H1 (cell line): ENCODE data around the gene CACNB4. TPM values are rescaled to one million over a fixed set of nuclear protein-coding genes. Genes with fewer than 3 reads are reported as not detected.

Experiments
- CTCF ChIA-PET: fragments of 300-600 bp; sonication (Branson Sonifier 250); formaldehyde crosslinking; loops from one replicate; lab custom pipeline; 2021; ENCODE audit not compliant: partially characterized antibody; lab: Charles Lee
- POLR2A ChIA-PET: fragments of 300-600 bp; sonication (Branson Sonifier 250); formaldehyde crosslinking; loops from one replicate; lab custom pipeline; 2021; ENCODE audit warnings: inconsistent platforms; ENCODE audit not compliant: partially characterized antibody; lab: Charles Lee
- DNase-seq, 2 experiments: peaks; one replicate each; pipeline versions ENCODE4 v3.0.0 to v3.0.0-alpha.2; 2010 to 2022; ENCODE audit warnings: low spot score in 2 of 2, low read depth in 1 of 2, mixed read lengths in 1 of 2
- FAIRE-seq: peaks from 2 replicates; lab custom pipeline; 2011; peaks lifted over from hg19 to GRCh38; lab: Jason Lieb, UNC
- H2AFZ ChIP-seq: 2 replicates; pipeline ENCODE4 v1.8.1; 2012; ENCODE audit warnings: low read length, inconsistent platforms
- H2AK5ac ChIP-seq: 2 replicates; pipeline ENCODE4 v1.6.1; 2013; ENCODE audit warnings: low read depth, low read length
- H2BK120ac ChIP-seq: replicated peaks from 2 replicates; pipeline ENCODE3; 2013; ENCODE audit warnings: low read depth, low read length, inconsistent platforms
- H2BK12ac ChIP-seq: 2 replicates; pipeline ENCODE4 v1.6.1; 2013; ENCODE audit warnings: low read depth, low read length
- H2BK15ac ChIP-seq: 2 replicates; pipeline ENCODE4 v1.6.1; 2013; ENCODE audit warnings: low read length
- H2BK20ac ChIP-seq: 2 replicates; pipeline ENCODE4 v1.6.1; 2013; ENCODE audit warnings: low read length
- H2BK5ac ChIP-seq: 2 replicates; pipeline ENCODE4 v1.6.1; 2013; ENCODE audit warnings: low read depth, low read length
- H3K14ac ChIP-seq: 2 replicates; pipeline ENCODE4 v1.6.1; 2013; ENCODE audit warnings: inconsistent platforms; ENCODE audit not compliant: insufficient read length
- H3K18ac ChIP-seq: 2 replicates; pipeline ENCODE4 v1.6.1; 2013; ENCODE audit warnings: low read length; ENCODE audit errors: extremely low read depth
- H3K23ac ChIP-seq: 2 replicates; pipeline ENCODE4 v1.6.1; 2013; ENCODE audit warnings: inconsistent platforms; ENCODE audit not compliant: insufficient read length
- H3K23me2 ChIP-seq: 2 replicates; pipeline ENCODE4 v1.6.1; 2013; ENCODE audit warnings: low read depth, low read length
- H3K27ac ChIP-seq: 2 replicates; pipeline ENCODE4 v1.6.1; 2011; ENCODE audit warnings: low read depth, low read length, inconsistent platforms
- H3K27me3 ChIP-seq, 4 experiments: replicated peaks in 1 of 4; 1 replicate in 1 of 4; 2 replicates in 3 of 4; pipeline versions ENCODE4 v1.6.1 to v1.8.1; 2011 to 2013; ENCODE audit warnings: low read length in 3 of 4, mild to moderate bottlenecking in 3 of 4, inconsistent platforms in 2 of 4, mixed read lengths in 2 of 4, moderate library complexity in 1 of 4; ENCODE audit not compliant: control insufficient read depth in 3 of 4, insufficient read depth in 3 of 4; ENCODE audit errors: extremely low read depth in 1 of 4
- H3K36me3 ChIP-seq, 4 experiments: 2 replicates each; pipeline versions ENCODE4 v1.6.1 to v1.8.1; 2011 to 2013; ENCODE audit warnings: mild to moderate bottlenecking in 4 of 4, low read length in 3 of 4, moderate library complexity in 2 of 4, control low read depth in 1 of 4, inconsistent platforms in 1 of 4; ENCODE audit not compliant: insufficient read depth in 4 of 4, control insufficient read depth in 2 of 4
- H3K4ac ChIP-seq: replicated peaks from 2 replicates; pipeline ENCODE3; 2013; ENCODE audit warnings: low read length, low read depth, mixed read lengths, inconsistent platforms; ENCODE audit not compliant: insufficient read length
- H3K4me1 ChIP-seq, 4 experiments: replicated peaks in 1 of 4; 1 replicate in 1 of 4; 2 replicates in 3 of 4; pipeline versions ENCODE4 v1.6.1 to v1.8.1; 2011 to 2013; ENCODE audit warnings: low read length in 3 of 4, inconsistent platforms in 2 of 4, mixed read lengths in 1 of 4; ENCODE audit not compliant: insufficient read depth in 4 of 4, control insufficient read depth in 3 of 4
- H3K4me2 ChIP-seq, 2 experiments: 2 replicates each; pipeline versions ENCODE4 v1.6.1 to v1.8.1; 2011 to 2013; ENCODE audit warnings: low read depth in 2 of 2, low read length in 2 of 2, control low read depth in 1 of 2, inconsistent platforms in 1 of 2, mild to moderate bottlenecking in 1 of 2; ENCODE audit not compliant: insufficient read depth in 1 of 2
- H3K4me3 ChIP-seq, 4 experiments: fragments of 200-600, 300-600 bp in 1 of 4; sonication (generic), shearing (Covaris generic), sonication (Bioruptor Twin) in 1 of 4; 2 replicates each; pipeline versions ENCODE4 v1.5.1 to v1.8.1; 2011 to 2016; ENCODE audit warnings: low read length in 4 of 4, low read depth in 3 of 4, control low read depth in 2 of 4, inconsistent platforms in 2 of 4, mild to moderate bottlenecking in 2 of 4, mixed read lengths in 1 of 4, moderate library complexity in 1 of 4; ENCODE audit not compliant: insufficient read depth in 2 of 4; ENCODE audit errors: extremely low read depth in 1 of 4
- H3K56ac ChIP-seq: replicated peaks from 2 replicates; pipeline ENCODE3; 2013; ENCODE audit warnings: low read depth, mild to moderate bottlenecking, mixed read lengths, low read length, inconsistent platforms; ENCODE audit not compliant: insufficient read length
- H3K79me1 ChIP-seq: 2 replicates; pipeline ENCODE4 v1.6.1; 2013; ENCODE audit warnings: low read depth, low read length, control low read depth
- H3K79me2 ChIP-seq, 2 experiments: 2 replicates each; pipeline versions ENCODE4 v1.6.1 to v1.8.1; 2012 to 2013; ENCODE audit warnings: low read length in 2 of 2, mild to moderate bottlenecking in 2 of 2, inconsistent platforms in 1 of 2; ENCODE audit not compliant: insufficient read depth in 2 of 2, control insufficient read depth in 1 of 2
- H3K9ac ChIP-seq, 4 experiments: replicated peaks in 1 of 4; 1 replicate in 1 of 4; 2 replicates in 3 of 4; pipeline versions ENCODE4 v1.6.1 to v1.8.1; 2011 to 2013; ENCODE audit warnings: low read depth in 3 of 4, low read length in 3 of 4, control low read depth in 2 of 4, mild to moderate bottlenecking in 2 of 4, moderate library complexity in 2 of 4, inconsistent platforms in 1 of 4; ENCODE audit errors: extremely low read depth in 1 of 4
- H3K9me3 ChIP-seq, 2 experiments: 2 replicates each; pipeline versions ENCODE4 v1.6.1 to v1.8.1; 2012 to 2013; ENCODE audit warnings: mild to moderate bottlenecking in 2 of 2, moderate library complexity in 2 of 2, control low read depth in 1 of 2, inconsistent platforms in 1 of 2, low read depth in 1 of 2, low read length in 1 of 2, mixed read lengths in 1 of 2; ENCODE audit not compliant: insufficient read depth in 2 of 2
- H4K20me1 ChIP-seq, 2 experiments: replicated peaks in 1 of 2; 2 replicates each; pipeline versions ENCODE3 to v1.8.1; 2011 to 2013; ENCODE audit warnings: inconsistent platforms in 2 of 2, low read length in 2 of 2, mild to moderate bottlenecking in 1 of 2; ENCODE audit not compliant: insufficient read depth in 2 of 2, control insufficient read depth in 1 of 2
- H4K5ac ChIP-seq: 2 replicates; pipeline ENCODE4 v1.6.1; 2013; ENCODE audit warnings: low read length, low read depth, mixed read lengths, inconsistent platforms; ENCODE audit not compliant: insufficient read length
- H4K8ac ChIP-seq: 2 replicates; pipeline ENCODE4 v1.8.0; 2013; ENCODE audit warnings: mild to moderate bottlenecking, moderate library complexity, low read length, inconsistent platforms; ENCODE audit not compliant: insufficient read depth; ENCODE audit errors: extremely low read depth
- H4K91ac ChIP-seq: replicated peaks from 2 replicates; pipeline ENCODE3; 2013; ENCODE audit warnings: low read length, mixed read lengths, inconsistent platforms; ENCODE audit not compliant: insufficient read length
- CTBP2 ChIP-seq: IDR thresholded peaks from 2 replicates; pipeline ENCODE4 v1.7.0; 2011; ENCODE audit warnings: borderline replicate concordance, mild to moderate bottlenecking, moderate library complexity, mixed read lengths, low read length; ENCODE audit not compliant: insufficient read depth, insufficient read length
- NRF1 ChIP-seq: IDR thresholded peaks from 2 replicates; pipeline ENCODE4 v1.6.1; 2011; ENCODE audit warnings: mild to moderate bottlenecking, low read depth, low read length, improper control_type of control experiment
- WGBS, 2 experiments: shearing (Covaris generic) in 1 of 2; methylation state at CpG; one replicate each; pipeline versions ENCODE4 v1.1.6 to v1.1.7; 2013 to 2015; ENCODE audit warnings: low lambda C conversion rate in 2 of 2, mixed read lengths in 2 of 2, inconsistent platforms in 1 of 2, low coverage in 1 of 2, missing lambda C conversion rate in 1 of 2; ENCODE audit not compliant: insufficient replicate concordance in 2 of 2, insufficient coverage in 1 of 2, insufficient read length in 1 of 2; ENCODE audit errors: extremely low coverage in 1 of 2, missing lambda C conversion rate in 1 of 2; 5-methylcytosine and 5-hydroxymethylcytosine counted together
- polyA plus RNA-seq, 7 experiments: library from polyadenylated mRNA; depleted of rRNA in 3 of 7; stranded (reverse) in 5 of 7; unstranded in 2 of 7; fragments of >200 nt in 5 of 7; fragments of 200-250 nt in 2 of 7; gene quantifications; 1 replicate in 5 of 7; 2 replicates in 1 of 7; 4 replicates in 1 of 7; pipeline versions ENCODE4 v1.2.1 to v1.2.3, GENCODE V29; 2011 to 2013; ENCODE audit warnings: missing spikeins in 2 of 7, mixed read lengths in 2 of 7
- total RNA-seq: library from RNA; stranded (reverse); fragmentation: NEBNext Ultra II Directional; extraction: Animal tissue kit (Norgen Biotek cat#: 25700); gene quantifications from 2 replicates; pipeline ENCODE4 v1.2.1, GENCODE V29; 2021

The CACNB4 gene
- total and polyA plus RNA-seq, 2 of the 8 experiments (the other 6 are each of a cell fraction or from before 2014, with no cell fraction given) = 2.0 to 4.0 TPM

DNA sequence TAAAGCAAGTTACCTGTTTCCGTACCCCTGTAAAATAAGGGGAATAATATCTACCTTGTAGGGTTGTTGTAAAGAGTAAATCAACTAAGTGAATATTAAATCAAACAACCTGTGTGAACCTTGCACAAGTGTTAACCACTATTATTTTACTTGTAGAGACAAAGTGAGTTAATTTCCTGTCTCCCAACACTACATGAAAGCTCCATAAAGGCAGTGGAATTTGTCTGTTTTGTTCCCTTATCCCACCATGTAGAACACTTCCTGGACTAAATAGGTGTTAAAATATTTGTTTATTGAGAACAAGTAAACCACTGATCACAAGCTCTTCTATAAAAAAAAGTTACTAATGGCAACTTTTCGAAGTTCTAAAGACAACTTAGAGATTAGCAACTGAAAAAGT lies 274.0 kb downstream of the CACNB4 start:
- no peak overlapping the region for H3K4ac ChIP-seq
- no peak overlapping the region for H3K18ac ChIP-seq
- H3K27ac ChIP-seq = no peak overlapping the region
- no peak overlapping the region for H3K4me3 ChIP-seq
- H2AK5ac ChIP-seq = no peak overlapping the region
- no peak overlapping the region for H2BK12ac ChIP-seq
- DNase-seq = no peak
- CTCF ChIA-PET = interaction anchor here (0.5 to 1.7 kb wide), 2 partner anchors 100 to 158 kb away, joined by 3 to 4 read pairs; no protein-coding TSS in a partner anchor
- no peak overlapping the region for H3K9ac ChIP-seq
- peaks cover 23 to 78% of the 10 kb centered on the region in 2 experiments for H3K79me2 ChIP-seq
- H2BK20ac ChIP-seq = no peak overlapping the region
- H3K27me3 ChIP-seq = no peaks in the 10 kb centered on the region
- H2BK120ac ChIP-seq = no peak overlapping the region
- POLR2A ChIA-PET = interaction anchor here (0.6 to 1.7 kb wide), 3 partner anchors 9 to 216 kb away, joined by 3 read pairs; no protein-coding TSS in a partner anchor
- no peak overlapping the region for H4K8ac ChIP-seq
- FAIRE-seq = no peak
- H3K9me3 ChIP-seq = no peaks in the 10 kb centered on the region
- no peaks in the 10 kb centered on the region for H3K36me3 ChIP-seq
- H3K4me1 ChIP-seq = peaks cover 0 to 17% (median 9%) of the 10 kb centered on the region in 4 experiments; a peak in 5 of 7 replicates
- H2BK15ac ChIP-seq = no peak overlapping the region
- no peaks in the 10 kb centered on the region; the same call in 1 of the 2 replicates for H3K23me2 ChIP-seq
- no peak overlapping the region for H4K91ac ChIP-seq
- peak overlapping the region in 1 of 2 experiments; percentile 23; a peak in 2 of 4 replicates for H3K4me2 ChIP-seq
- peaks cover 8 to 11% of the 10 kb centered on the region in 2 experiments for H4K20me1 ChIP-seq
- no peaks in the 10 kb centered on the region for H3K79me1 ChIP-seq
- no peak overlapping the region for H2BK5ac ChIP-seq
- no peak overlapping the region for H3K23ac ChIP-seq
- no peak overlapping the region for H2AFZ ChIP-seq
- 75% methylated on average over 2 of the region's 2 CpGs; no CpG with 5 or more reads in 1 of the 2 experiments for WGBS, 2 experiments
- no peak overlapping the region for H3K56ac ChIP-seq
- TF ChIP-seq CTBP2 (no peak), NRF1 (no peak)
- H3K14ac ChIP-seq = no peak overlapping the region
- no peak overlapping the region for H4K5ac ChIP-seq
